WTC11 (cell line): ENCODE measurements around the gene CHST14.

ENCODE experiments used
- ELF4 ChIP-seq: sonication (generic); formaldehyde crosslinking; IDR thresholded peaks from 2 replicates; pipeline ENCODE4 v1.8.1; 2022; ENCODE audit warnings: low read depth, mild to moderate bottlenecking, moderate library complexity, missing genetic modification reagents
- MYBL2 ChIP-seq: sonication (generic); formaldehyde crosslinking; IDR thresholded peaks from 2 replicates; pipeline ENCODE4 v1.8.1; 2023; ENCODE audit warnings: mild to moderate bottlenecking, moderate library complexity, missing genetic modification reagents
- TF ChIP-seq, protein P1 (sequence below): fragments of 250-450 bp; sonication (Bioruptor Pico); IDR thresholded peaks from 2 replicates; pipeline ENCODE4 v1.9.0; 2021; ENCODE audit warnings: moderate library complexity, mild to moderate bottlenecking, inconsistent platforms, borderline replicate concordance
- TF ChIP-seq, protein P2 (sequence below): fragments of 200-600 bp; IDR thresholded peaks from 2 replicates; pipeline ENCODE4 v1.8.0; 2022; ENCODE audit warnings: antibody characterized with exemption

DNA sequence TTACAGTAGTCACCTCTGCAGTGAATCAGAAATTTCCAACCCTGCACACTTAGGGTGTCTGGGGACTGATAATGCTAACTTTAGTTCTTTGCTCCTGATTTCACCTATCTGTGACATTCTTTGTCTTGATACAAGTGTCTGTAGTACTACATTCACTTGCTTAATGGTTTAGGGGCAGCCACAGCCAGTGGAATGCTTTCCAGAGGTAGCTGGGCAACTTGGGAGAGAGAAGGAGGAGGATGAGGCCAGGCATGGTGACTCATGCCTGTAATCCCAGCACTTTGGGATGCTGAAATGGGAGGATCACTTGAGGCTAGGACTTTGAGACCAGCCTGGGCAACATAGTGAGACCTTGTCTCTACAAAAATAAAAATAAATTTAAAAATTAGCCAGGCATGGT lies 21.5 kb upstream of the CHST14 start:
- TF ChIP-seq, protein P1, sequence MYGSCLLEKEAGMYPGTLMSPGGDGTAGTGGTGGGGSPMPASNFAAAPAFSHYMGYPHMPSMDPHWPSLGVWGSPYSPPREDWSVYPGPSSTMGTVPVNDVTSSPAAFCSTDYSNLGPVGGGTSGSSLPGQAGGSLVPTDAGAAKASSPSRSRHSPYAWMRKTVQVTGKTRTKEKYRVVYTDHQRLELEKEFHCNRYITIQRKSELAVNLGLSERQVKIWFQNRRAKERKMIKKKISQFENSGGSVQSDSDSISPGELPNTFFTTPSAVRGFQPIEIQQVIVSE (CRISPR knock-in tag) = no peak
- TF ChIP-seq ELF4 (no peak), MYBL2 (CRISPR knock-in tag) (no peak)
- TF ChIP-seq, protein P2, sequence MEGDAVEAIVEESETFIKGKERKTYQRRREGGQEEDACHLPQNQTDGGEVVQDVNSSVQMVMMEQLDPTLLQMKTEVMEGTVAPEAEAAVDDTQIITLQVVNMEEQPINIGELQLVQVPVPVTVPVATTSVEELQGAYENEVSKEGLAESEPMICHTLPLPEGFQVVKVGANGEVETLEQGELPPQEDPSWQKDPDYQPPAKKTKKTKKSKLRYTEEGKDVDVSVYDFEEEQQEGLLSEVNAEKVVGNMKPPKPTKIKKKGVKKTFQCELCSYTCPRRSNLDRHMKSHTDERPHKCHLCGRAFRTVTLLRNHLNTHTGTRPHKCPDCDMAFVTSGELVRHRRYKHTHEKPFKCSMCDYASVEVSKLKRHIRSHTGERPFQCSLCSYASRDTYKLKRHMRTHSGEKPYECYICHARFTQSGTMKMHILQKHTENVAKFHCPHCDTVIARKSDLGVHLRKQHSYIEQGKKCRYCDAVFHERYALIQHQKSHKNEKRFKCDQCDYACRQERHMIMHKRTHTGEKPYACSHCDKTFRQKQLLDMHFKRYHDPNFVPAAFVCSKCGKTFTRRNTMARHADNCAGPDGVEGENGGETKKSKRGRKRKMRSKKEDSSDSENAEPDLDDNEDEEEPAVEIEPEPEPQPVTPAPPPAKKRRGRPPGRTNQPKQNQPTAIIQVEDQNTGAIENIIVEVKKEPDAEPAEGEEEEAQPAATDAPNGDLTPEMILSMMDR = no peak
